Natural killer cell (primary cell): ENCODE results near the gene SLC7A7. TPM values are rescaled to one million over a fixed set of nuclear protein-coding genes. Genes with fewer than 3 reads are reported as not detected.
"Not testable (repeated sequence)": the region's sequence is repeated elsewhere in the genome, so short reads cannot be mapped to it uniquely, and the experiment has no call there.

Source experiments
- ATAC-seq, 3 donors: fragments of 150-1000 bp in 2 of 3; fragments of 200-7000 bp in 1 of 3; cut with Tn5 transposase; 1 replicate in 1 of 3; 2 replicates in 2 of 3; pipeline ENCODE4 v1.10.0; 2021; ENCODE audit warnings: mild to moderate bottlenecking in 2 of 3, moderate library complexity in 2 of 3
- DNase-seq, 2 donors: peaks; one replicate each; pipeline versions ENCODE4 v3.0.0 to v3.0.0-alpha.2; 2013 to 2021; ENCODE audit warnings: mixed read lengths in 1 of 2
- H3K27ac ChIP-seq: one replicate; pipeline ENCODE4 v1.5.1; 2013; ENCODE audit warnings: mild to moderate bottlenecking, low read length
- H3K27me3 ChIP-seq: one replicate; pipeline ENCODE4 v1.6.1; 2013; ENCODE audit warnings: low read length; ENCODE audit not compliant: control insufficient read depth, insufficient read depth
- H3K36me3 ChIP-seq: one replicate; pipeline ENCODE4 v1.6.1; 2013; ENCODE audit warnings: low read length; ENCODE audit not compliant: control insufficient read depth, insufficient read depth
- H3K4me1 ChIP-seq: one replicate; pipeline ENCODE4 v1.6.1; 2013; ENCODE audit warnings: low read length; ENCODE audit not compliant: control insufficient read depth, insufficient read depth
- H3K4me3 ChIP-seq: one replicate; pipeline ENCODE4 v1.5.1; 2013; ENCODE audit warnings: low read length
- H3K9me3 ChIP-seq: one replicate; pipeline ENCODE4 v1.6.1; 2013; ENCODE audit warnings: low read length; ENCODE audit not compliant: control insufficient read depth, insufficient read depth
- H3K27ac Mint-ChIP-seq, 2 donors: one replicate each; pipeline ENCODE4 v1.8.0; 2022; ENCODE audit warnings: mild to moderate bottlenecking in 2 of 2, mixed read lengths in 2 of 2, moderate library complexity in 1 of 2
- H3K27me3 Mint-ChIP-seq, 2 donors: one replicate each; pipeline ENCODE4 v1.8.0; 2022; ENCODE audit warnings: low read depth in 2 of 2, mixed read lengths in 2 of 2
- H3K36me3 Mint-ChIP-seq: one replicate; pipeline ENCODE4 v1.8.0; 2022; ENCODE audit warnings: mixed read lengths
- H3K4me1 Mint-ChIP-seq, 2 donors: one replicate each; pipeline ENCODE4 v1.8.0; 2022; ENCODE audit warnings: mixed read lengths in 2 of 2
- H3K4me3 Mint-ChIP-seq: one replicate; pipeline ENCODE4 v1.8.0; 2022; ENCODE audit warnings: mild to moderate bottlenecking, moderate library complexity, mixed read lengths
- H3K9me3 Mint-ChIP-seq, 2 donors: one replicate each; pipeline ENCODE4 v1.8.0; 2022; ENCODE audit warnings: mixed read lengths in 2 of 2
- WGBS: methylation state at CpG from one replicate; pipeline ENCODE4 v1.1.7; 2013; ENCODE audit warnings: missing lambda C conversion rate; ENCODE audit not compliant: insufficient coverage; 5-methylcytosine and 5-hydroxymethylcytosine counted together
- intact Hi-C: fragments of 100-400 bp; cut with micrococcal nuclease; formaldehyde crosslinking; loops from one replicate; pipeline ENCODE4 v1.14.2; 2022
- total RNA-seq, 4 donors: library from RNA; stranded (reverse); fragments of 120-200 nt in 1 of 4; gene quantifications; one replicate each; pipeline versions ENCODE4 v1.2.3 to v1.2.4, GENCODE V29; 2013 to 2022
- TF ChIP-seq, protein P1 (sequence below): fragments of 200-600 bp; IDR thresholded peaks from one replicate; pipeline ENCODE4 v1.8.0; 2022; ENCODE audit warnings: antibody characterized with exemption

The SLC7A7 gene
- total RNA-seq, 3 donors from 2014 or later (not counting 1 experiment from before 2014, with no cell fraction given): 4.3 to 16.8 (median 9.6) TPM

DNA sequence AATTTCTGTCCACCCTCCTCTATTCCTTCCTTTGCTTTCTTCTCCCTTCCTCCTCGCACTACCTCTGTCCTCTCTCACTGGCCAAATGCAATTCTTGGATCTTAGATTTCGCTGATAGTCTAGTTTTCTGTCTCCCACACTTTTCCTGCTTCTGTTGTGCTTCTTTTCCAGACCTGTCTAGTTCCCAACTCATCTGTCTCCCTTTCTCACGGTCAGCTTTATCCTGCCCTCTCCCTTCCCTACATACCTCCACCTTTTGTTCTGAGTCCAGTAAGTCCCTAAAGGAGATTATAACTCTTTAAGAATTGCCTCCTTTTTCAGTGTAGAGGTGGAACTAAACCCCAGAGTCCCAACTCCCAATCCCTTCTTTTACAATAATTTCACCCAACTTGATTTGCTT lies 20.3 kb upstream of the SLC7A7 start:
- Mint-ChIP-seq H3K4me1 (peaks cover 10 to 22% of the 10 kb centered on the region in 2 donors), H3K9me3 (no peaks in the 10 kb centered on the region), H3K36me3 (no peaks in the 10 kb centered on the region), H3K27me3 (peaks cover 24% of the 10 kb centered on the region in 2 donors), H3K27ac (no peak overlapping the region), H3K4me3 (no peak overlapping the region)
- Histone ChIP-seq H3K4me3 (no peak overlapping the region), H3K27me3 (peaks cover 20% of the 10 kb centered on the region), H3K9me3 (no peaks in the 10 kb centered on the region), H3K36me3 (peaks cover 9% of the 10 kb centered on the region), H3K27ac (no peak overlapping the region), H3K4me1 (peaks cover 16% of the 10 kb centered on the region)
- WGBS: 97% methylated on average over 3 of the region's 3 CpGs
- TF ChIP-seq, protein P1, sequence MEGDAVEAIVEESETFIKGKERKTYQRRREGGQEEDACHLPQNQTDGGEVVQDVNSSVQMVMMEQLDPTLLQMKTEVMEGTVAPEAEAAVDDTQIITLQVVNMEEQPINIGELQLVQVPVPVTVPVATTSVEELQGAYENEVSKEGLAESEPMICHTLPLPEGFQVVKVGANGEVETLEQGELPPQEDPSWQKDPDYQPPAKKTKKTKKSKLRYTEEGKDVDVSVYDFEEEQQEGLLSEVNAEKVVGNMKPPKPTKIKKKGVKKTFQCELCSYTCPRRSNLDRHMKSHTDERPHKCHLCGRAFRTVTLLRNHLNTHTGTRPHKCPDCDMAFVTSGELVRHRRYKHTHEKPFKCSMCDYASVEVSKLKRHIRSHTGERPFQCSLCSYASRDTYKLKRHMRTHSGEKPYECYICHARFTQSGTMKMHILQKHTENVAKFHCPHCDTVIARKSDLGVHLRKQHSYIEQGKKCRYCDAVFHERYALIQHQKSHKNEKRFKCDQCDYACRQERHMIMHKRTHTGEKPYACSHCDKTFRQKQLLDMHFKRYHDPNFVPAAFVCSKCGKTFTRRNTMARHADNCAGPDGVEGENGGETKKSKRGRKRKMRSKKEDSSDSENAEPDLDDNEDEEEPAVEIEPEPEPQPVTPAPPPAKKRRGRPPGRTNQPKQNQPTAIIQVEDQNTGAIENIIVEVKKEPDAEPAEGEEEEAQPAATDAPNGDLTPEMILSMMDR: no peak
- intact Hi-C loops: no loop called here
- no peak for DNase-seq
- no peak for ATAC-seq

- no peaks in the 10 kb centered on the region for H3K9me3 Mint-ChIP-seq
- Histone ChIP-seq H3K4me1 (peaks cover 13% of the 10 kb centered on the region), H3K9me3 (no peaks in the 10 kb centered on the region), H3K36me3 (peaks cover 9% of the 10 kb centered on the region), H3K27me3 (no peaks in the 10 kb centered on the region), H3K4me3 (peak overlapping the region; percentile 61), H3K27ac (no peak overlapping the region)
- intact Hi-C loops: no loop called here
- H3K27me3 Mint-ChIP-seq: peaks cover 5% of the 10 kb centered on the region in 2 donors
- ATAC-seq: no peak
- peak overlapping the region; percentile 94 for H3K4me3 Mint-ChIP-seq
- WGBS: 4% methylated on average over 2 of the region's 3 CpGs
- no peak for DNase-seq
- TF ChIP-seq, protein P1: no peak
- H3K27ac Mint-ChIP-seq: peak overlapping the region; percentile 93 to 94
- H3K4me1 Mint-ChIP-seq: peaks cover 16% of the 10 kb centered on the region in 2 donors
- H3K36me3 Mint-ChIP-seq: no peaks in the 10 kb centered on the region
Measured at GRCh38 chr14:22830443-22831010, 15.3 kb upstream of the SLC7A7 start.

DNA sequence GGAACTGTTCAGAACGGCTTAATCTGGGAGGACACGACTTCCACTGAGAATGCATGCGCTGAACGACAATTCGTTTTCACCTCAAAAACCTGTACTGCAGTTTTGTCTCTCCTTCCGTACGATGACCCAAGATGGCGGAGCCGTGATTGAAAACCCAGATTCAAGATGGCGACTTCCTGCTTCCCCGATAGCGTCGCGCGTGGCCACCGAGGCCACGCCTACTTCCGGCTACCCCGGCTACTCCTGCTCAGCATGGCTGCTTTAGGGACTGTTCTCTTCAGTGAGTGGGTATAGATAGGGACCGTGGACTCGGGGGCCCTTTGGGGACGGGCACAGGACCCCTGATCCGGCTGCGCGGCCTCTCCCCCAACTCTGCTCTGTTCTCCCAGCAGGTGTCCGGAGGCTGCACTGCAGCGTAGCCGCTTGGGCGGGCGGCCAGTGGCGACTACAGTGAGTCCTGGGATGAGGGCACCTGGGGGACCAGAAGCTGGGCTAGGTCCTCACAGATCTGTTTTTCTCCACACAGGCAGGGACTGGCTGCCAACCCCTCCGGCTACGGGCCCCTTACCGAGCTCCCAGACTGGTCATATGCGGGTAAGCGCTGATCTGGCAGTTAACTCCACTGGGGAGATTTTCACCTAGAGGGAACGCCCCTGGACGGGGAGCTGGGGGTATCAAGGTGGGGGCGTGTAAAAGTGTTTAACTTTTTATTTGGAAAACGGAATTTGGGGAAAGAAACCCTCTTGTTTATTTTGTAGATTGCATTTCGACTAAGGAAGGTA lies 14.6 kb upstream of the SLC7A7 start, which contains the start of gene MRPL52:
TSS of gene MRPL52 (plus strand) at position 227 of the 782 bp plus-strand sequence. CDS start at position 253, 26 bp downstream.
- intact Hi-C loops: loop anchor here (5.0 kb wide), 1 partner anchor 243 kb away; the partner anchor contains the start of gene DAD1
- peaks cover 13% of the 10 kb centered on the region for H3K4me1 ChIP-seq
- Mint-ChIP-seq H3K4me1 (peaks cover 16% of the 10 kb centered on the region in 2 donors), H3K27ac (peak within 1 kb of the TSS; percentile 93 to 94), H3K36me3 (no peaks in the 10 kb centered on the region), H3K9me3 (no peaks in the 10 kb centered on the region), H3K4me3 (peak within 1 kb of the TSS; percentile 94), H3K27me3 (peaks cover 8% of the 10 kb centered on the region in 2 donors)
- DNase-seq (peak; percentile 77 to 97), ATAC-seq (peak; percentile 96 to 97 (median 96))
- no peaks in the 10 kb centered on the region for H3K9me3 ChIP-seq
- H3K27me3 ChIP-seq: no peaks in the 10 kb centered on the region
- WGBS: under 1% methylated on average over 41 of the region's 41 CpGs
- peaks cover 9% of the 10 kb centered on the region for H3K36me3 ChIP-seq
- H3K27ac ChIP-seq: peak within 1 kb of the TSS; percentile 84
- TF ChIP-seq, protein P1: no peak
- peak within 1 kb of the TSS; percentile 61 for H3K4me3 ChIP-seq

GRCh38 chr14:22829076-22829660 lies 13.9 kb upstream of the SLC7A7 start:
- H3K9me3 Mint-ChIP-seq, H3K36me3 ChIP-seq, DNase-seq, H3K36me3 Mint-ChIP-seq, H3K27me3 ChIP-seq, H3K9me3 ChIP-seq: not testable (repeated sequence)
- 85% methylated on average over 9 of the region's 12 CpGs for WGBS
- Mint-ChIP-seq H3K4me1 (peaks cover 16% of the 10 kb centered on the region in 2 donors), H3K27me3 (peaks cover 8 to 15% of the 10 kb centered on the region in 2 donors), H3K27ac (peak overlapping the region; percentile 93 to 94), H3K4me3 (peak overlapping the region; percentile 94)
- peak overlapping the region; percentile 84 for H3K27ac ChIP-seq
- peak overlapping the region; percentile 61 for H3K4me3 ChIP-seq
- intact Hi-C loops: loop anchor here (5.0 kb wide), 1 partner anchor 242 kb away; the partner anchor contains the start of gene DAD1
- peak in 1 of 3 donors; percentile 2 for ATAC-seq
- H3K4me1 ChIP-seq: peaks cover 13% of the 10 kb centered on the region
